Measurements from ENCODE around the gene MSH5.

MSH5 gene

GRCh38 chr6:31811645-31812044 lies 71.8 kb downstream of the MSH5 start:
- H3K9me3 Mint-ChIP-seq: no peaks in the 10 kb centered on the region
- peaks cover 25% of the 10 kb centered on the region for H3K4me1 Mint-ChIP-seq
- H3K4me3 Mint-ChIP-seq: no peak overlapping the region
- no peaks in the 10 kb centered on the region for H3K27me3 Mint-ChIP-seq
- no peak overlapping the region for H3K27ac Mint-ChIP-seq
- H3K36me3 Mint-ChIP-seq: peaks cover 5% of the 10 kb centered on the region

All from activated naive CD4-positive, alpha-beta T cell treated with anti-CD3 and anti-CD28 coated beads, Interleukin-2, amount 50 U/mL, for 24 hours (primary cell).